ENCODE measurements around the gene KIR3DL2.
"Not testable (repeated sequence)": the region's sequence is repeated elsewhere in the genome, so short reads cannot be mapped to it uniquely, and the experiment has no call there.

- TF ChIP-seq, protein P1, sequence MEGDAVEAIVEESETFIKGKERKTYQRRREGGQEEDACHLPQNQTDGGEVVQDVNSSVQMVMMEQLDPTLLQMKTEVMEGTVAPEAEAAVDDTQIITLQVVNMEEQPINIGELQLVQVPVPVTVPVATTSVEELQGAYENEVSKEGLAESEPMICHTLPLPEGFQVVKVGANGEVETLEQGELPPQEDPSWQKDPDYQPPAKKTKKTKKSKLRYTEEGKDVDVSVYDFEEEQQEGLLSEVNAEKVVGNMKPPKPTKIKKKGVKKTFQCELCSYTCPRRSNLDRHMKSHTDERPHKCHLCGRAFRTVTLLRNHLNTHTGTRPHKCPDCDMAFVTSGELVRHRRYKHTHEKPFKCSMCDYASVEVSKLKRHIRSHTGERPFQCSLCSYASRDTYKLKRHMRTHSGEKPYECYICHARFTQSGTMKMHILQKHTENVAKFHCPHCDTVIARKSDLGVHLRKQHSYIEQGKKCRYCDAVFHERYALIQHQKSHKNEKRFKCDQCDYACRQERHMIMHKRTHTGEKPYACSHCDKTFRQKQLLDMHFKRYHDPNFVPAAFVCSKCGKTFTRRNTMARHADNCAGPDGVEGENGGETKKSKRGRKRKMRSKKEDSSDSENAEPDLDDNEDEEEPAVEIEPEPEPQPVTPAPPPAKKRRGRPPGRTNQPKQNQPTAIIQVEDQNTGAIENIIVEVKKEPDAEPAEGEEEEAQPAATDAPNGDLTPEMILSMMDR (conservative IDR thresholded peaks at IDR 0.05; ENCODE audit: low read depth in 2 of 2): not testable (repeated sequence)
- TF ChIP-seq CREB1 (CRISPR knock-in tag; IDR thresholded peaks at IDR 0.05; ENCODE audit: low read depth); EZH2phosphoT487 (IDR thresholded peaks at IDR 0.05; ENCODE audit: unreplicated experiment); POLR2AphosphoS5 (IDR thresholded peaks at IDR 0.05; ENCODE audit: low read depth); ZNF331 (CRISPR knock-in tag; IDR thresholded peaks at IDR 0.05; ENCODE audit: low read depth); ETS1 (IDR thresholded peaks at IDR 0.05); REST (IDR thresholded peaks at IDR 0.05; ENCODE audit: unreplicated experiment); JUNB (IDR thresholded peaks at IDR 0.05; ENCODE audit: unreplicated experiment); NANOG (IDR thresholded peaks at IDR 0.05; ENCODE audit: borderline replicate concordance); EZH2 (IDR thresholded peaks at IDR 0.05; ENCODE audit: low read depth, unreplicated experiment); ZNF114 (CRISPR knock-in tag; IDR thresholded peaks at IDR 0.05); STAT1 (IDR thresholded peaks at IDR 0.05; ENCODE audit: unreplicated experiment): not testable (repeated sequence)
- TF ChIP-seq, protein P2, sequence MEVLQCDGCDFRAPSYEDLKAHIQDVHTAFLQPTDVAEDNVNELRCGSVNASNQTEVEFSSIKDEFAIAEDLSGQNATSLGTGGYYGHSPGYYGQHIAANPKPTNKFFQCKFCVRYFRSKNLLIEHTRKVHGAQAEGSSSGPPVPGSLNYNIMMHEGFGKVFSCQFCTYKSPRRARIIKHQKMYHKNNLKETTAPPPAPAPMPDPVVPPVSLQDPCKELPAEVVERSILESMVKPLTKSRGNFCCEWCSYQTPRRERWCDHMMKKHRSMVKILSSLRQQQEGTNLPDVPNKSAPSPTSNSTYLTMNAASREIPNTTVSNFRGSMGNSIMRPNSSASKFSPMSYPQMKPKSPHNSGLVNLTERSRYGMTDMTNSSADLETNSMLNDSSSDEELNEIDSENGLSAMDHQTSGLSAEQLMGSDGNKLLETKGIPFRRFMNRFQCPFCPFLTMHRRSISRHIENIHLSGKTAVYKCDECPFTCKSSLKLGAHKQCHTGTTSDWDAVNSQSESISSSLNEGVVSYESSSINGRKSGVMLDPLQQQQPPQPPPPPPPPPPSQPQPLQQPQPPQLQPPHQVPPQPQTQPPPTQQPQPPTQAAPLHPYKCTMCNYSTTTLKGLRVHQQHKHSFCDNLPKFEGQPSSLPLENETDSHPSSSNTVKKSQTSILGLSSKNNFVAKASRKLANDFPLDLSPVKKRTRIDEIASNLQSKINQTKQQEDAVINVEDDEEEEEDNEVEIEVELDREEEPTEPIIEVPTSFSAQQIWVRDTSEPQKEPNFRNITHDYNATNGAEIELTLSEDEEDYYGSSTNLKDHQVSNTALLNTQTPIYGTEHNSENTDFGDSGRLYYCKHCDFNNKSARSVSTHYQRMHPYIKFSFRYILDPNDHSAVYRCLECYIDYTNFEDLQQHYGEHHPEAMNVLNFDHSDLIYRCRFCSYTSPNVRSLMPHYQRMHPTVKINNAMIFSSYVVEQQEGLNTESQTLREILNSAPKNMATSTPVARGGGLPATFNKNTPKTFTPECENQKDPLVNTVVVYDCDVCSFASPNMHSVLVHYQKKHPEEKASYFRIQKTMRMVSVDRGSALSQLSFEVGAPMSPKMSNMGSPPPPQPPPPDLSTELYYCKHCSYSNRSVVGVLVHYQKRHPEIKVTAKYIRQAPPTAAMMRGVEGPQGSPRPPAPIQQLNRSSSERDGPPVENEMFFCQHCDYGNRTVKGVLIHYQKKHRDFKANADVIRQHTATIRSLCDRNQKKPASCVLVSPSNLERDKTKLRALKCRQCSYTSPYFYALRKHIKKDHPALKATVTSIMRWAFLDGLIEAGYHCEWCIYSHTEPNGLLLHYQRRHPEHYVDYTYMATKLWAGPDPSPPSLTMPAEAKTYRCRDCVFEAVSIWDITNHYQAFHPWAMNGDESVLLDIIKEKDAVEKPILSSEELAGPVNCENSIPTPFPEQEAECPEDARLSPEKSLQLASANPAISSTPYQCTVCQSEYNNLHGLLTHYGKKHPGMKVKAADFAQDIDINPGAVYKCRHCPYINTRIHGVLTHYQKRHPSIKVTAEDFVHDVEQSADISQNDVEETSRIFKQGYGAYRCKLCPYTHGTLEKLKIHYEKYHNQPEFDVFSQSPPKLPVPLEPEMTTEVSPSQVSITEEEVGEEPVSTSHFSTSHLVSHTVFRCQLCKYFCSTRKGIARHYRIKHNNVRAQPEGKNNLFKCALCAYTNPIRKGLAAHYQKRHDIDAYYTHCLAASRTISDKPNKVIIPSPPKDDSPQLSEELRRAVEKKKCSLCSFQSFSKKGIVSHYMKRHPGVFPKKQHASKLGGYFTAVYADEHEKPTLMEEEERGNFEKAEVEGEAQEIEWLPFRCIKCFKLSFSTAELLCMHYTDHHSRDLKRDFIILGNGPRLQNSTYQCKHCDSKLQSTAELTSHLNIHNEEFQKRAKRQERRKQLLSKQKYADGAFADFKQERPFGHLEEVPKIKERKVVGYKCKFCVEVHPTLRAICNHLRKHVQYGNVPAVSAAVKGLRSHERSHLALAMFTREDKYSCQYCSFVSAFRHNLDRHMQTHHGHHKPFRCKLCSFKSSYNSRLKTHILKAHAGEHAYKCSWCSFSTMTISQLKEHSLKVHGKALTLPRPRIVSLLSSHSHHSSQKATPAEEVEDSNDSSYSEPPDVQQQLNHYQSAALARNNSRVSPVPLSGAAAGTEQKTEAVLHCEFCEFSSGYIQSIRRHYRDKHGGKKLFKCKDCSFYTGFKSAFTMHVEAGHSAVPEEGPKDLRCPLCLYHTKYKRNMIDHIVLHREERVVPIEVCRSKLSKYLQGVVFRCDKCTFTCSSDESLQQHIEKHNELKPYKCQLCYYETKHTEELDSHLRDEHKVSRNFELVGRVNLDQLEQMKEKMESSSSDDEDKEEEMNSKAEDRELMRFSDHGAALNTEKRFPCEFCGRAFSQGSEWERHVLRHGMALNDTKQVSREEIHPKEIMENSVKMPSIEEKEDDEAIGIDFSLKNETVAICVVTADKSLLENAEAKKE (CRISPR knock-in tag; IDR thresholded peaks at IDR 0.05): not testable (repeated sequence)
These were observed 5.0 kb downstream of the KIR3DL2 start for GRCh38 chr19:54855241-54855640.
